ENCODE measurements around the gene APPBP2. TPM values are rescaled to one million over a fixed set of nuclear protein-coding genes. Genes with fewer than 3 reads are reported as not detected.
A peak's percentile ranks its signal among the peaks of the same experiment; 100 is the strongest.

APPBP2 gene
- total RNA-seq, result 10 to 100 TPM; 18.2 to 23.2 (median 23.0) TPM
- 32.1 TPM for total RNA-seq (2013)

GRCh38 chr17:60525685-60526514 lies at the start of gene APPBP2:
Gene APPBP2, minus strand, starts transcription at chr17:60526242. Its CDS starts 311 bp downstream, at chr17:60525931.
- Histone ChIP-seq H3K27ac (ENCODE audit: low read length) (peak within 1 kb of the TSS; percentile 91), H3K4me1 (ENCODE audit: control insufficient read depth, insufficient read depth, low read length) (peaks cover 10% of the 10 kb centered on the region), H3K27me3 (ENCODE audit: control insufficient read depth, insufficient read depth, low read length) (no peaks in the 10 kb centered on the region), H3K9me3 (ENCODE audit: control insufficient read depth, insufficient read depth, low read length) (no peaks in the 10 kb centered on the region), H3K4me3 (ENCODE audit: low read length) (peak within 1 kb of the TSS; percentile 81), H3K36me3 (ENCODE audit: control insufficient read depth, insufficient read depth, low read length) (no peaks in the 10 kb centered on the region)
- no peak for TF ChIP-seq CTCF (IDR thresholded peaks at IDR 0.05)
- peaks cover 38 to 45% of the 10 kb centered on the region in 2 donors for H3K4me1 Mint-ChIP-seq
- H3K9me3 Mint-ChIP-seq, result no peaks in the 10 kb centered on the region
- peak within 1 kb of the TSS; percentile 95 for H3K4me3 Mint-ChIP-seq
- intact Hi-C loops (cut with micrococcal nuclease), result loop anchor here (1.0 to 2.0 kb wide), 2 partner anchors 75 to 151 kb away; partner anchors contain the start of genes BCAS3 and PPM1D
- DNase-seq (peak; percentile 70 to 88), ATAC-seq (peak; percentile 85 to 91 (median 86))
- no peaks in the 10 kb centered on the region for H3K27me3 Mint-ChIP-seq (ENCODE audit: low read depth in 2 of 2)
- peak within 1 kb of the TSS; percentile 93 to 98 for H3K27ac Mint-ChIP-seq
- WGBS (ENCODE audit: insufficient coverage), result under 1% methylated on average over 64 of the region's 69 CpGs
- H3K36me3 Mint-ChIP-seq, result no peaks in the 10 kb centered on the region

GRCh38 chr17:60573236-60574051 lies 47.4 kb upstream of the APPBP2 start:
- DNase-seq (no peak), ATAC-seq (no peak)
- no peak overlapping the region for H3K4me3 ChIP-seq (ENCODE audit: low read length)
- intact Hi-C loops (cut with micrococcal nuclease), result no loop called here
- H3K27me3 ChIP-seq (ENCODE audit: control insufficient read depth, insufficient read depth, low read length), result no peaks in the 10 kb centered on the region
- Mint-ChIP-seq H3K4me1 (peaks cover 9 to 10% of the 10 kb centered on the region in 2 donors), H3K36me3 (no peaks in the 10 kb centered on the region), H3K27me3 (ENCODE audit: low read depth in 2 of 2) (peaks cover 2 to 14% of the 10 kb centered on the region in 2 donors), H3K9me3 (no peaks in the 10 kb centered on the region), H3K4me3 (no peak overlapping the region), H3K27ac (no peak overlapping the region)
- no peaks in the 10 kb centered on the region for H3K4me1 ChIP-seq (ENCODE audit: control insufficient read depth, insufficient read depth, low read length)
- TF ChIP-seq CTCF (IDR thresholded peaks at IDR 0.05), result no peak
- no peaks in the 10 kb centered on the region for H3K9me3 ChIP-seq (ENCODE audit: control insufficient read depth, insufficient read depth, low read length)
- no peaks in the 10 kb centered on the region for H3K36me3 ChIP-seq (ENCODE audit: control insufficient read depth, insufficient read depth, low read length)
- no peak overlapping the region for H3K27ac ChIP-seq (ENCODE audit: low read length)
- 88% methylated on average over 2 of the region's 2 CpGs for WGBS (ENCODE audit: insufficient coverage)

- Histone ChIP-seq H3K4me3 (ENCODE audit: low read length) (no peak overlapping the region), H3K27ac (ENCODE audit: low read length) (no peak overlapping the region), H3K4me1 (ENCODE audit: control insufficient read depth, insufficient read depth, low read length) (no peaks in the 10 kb centered on the region), H3K27me3 (ENCODE audit: control insufficient read depth, insufficient read depth, low read length) (no peaks in the 10 kb centered on the region), H3K36me3 (ENCODE audit: control insufficient read depth, insufficient read depth, low read length) (no peaks in the 10 kb centered on the region), H3K9me3 (ENCODE audit: control insufficient read depth, insufficient read depth, low read length) (no peaks in the 10 kb centered on the region)
- no peak for TF ChIP-seq CTCF (IDR thresholded peaks at IDR 0.05)
- intact Hi-C loops (cut with micrococcal nuclease), result no loop called here
- DNase-seq, result no peak
- H3K4me1 Mint-ChIP-seq, result no peaks in the 10 kb centered on the region
- no peak overlapping the region for H3K4me3 Mint-ChIP-seq
- no peaks in the 10 kb centered on the region for H3K27me3 Mint-ChIP-seq (ENCODE audit: low read depth in 2 of 2)
- H3K9me3 Mint-ChIP-seq, result no peaks in the 10 kb centered on the region
- no peak for ATAC-seq
- no peaks in the 10 kb centered on the region for H3K36me3 Mint-ChIP-seq
- WGBS (ENCODE audit: insufficient coverage), result 94% methylated on average over 6 of the region's 6 CpGs
- H3K27ac Mint-ChIP-seq, result no peak overlapping the region
Measured at GRCh38 chr17:60565233-60565632, 39.2 kb upstream of the APPBP2 start.

All from natural killer cell (primary cell).